HEK293T (cell line): Measurements from ENCODE around the gene RWDD2A.

Experiments used
- ARNT ChIP-seq: fragments of 450-650 bp; IDR thresholded peaks from 2 replicates; pipeline ENCODE4 v1.6.1; 2017; ENCODE audit warnings: mild to moderate bottlenecking
- BHLHE40 ChIP-seq: fragments of 450-650 bp; IDR thresholded peaks from 2 replicates; pipeline ENCODE4 v1.6.1; 2016; ENCODE audit warnings: mild to moderate bottlenecking, moderate library complexity, borderline replicate concordance
- FOXA1 ChIP-seq: fragments of 450-650 bp; IDR thresholded peaks from 2 replicates; pipeline ENCODE4 v1.6.1; 2016; ENCODE audit warnings: mild to moderate bottlenecking
- FOXM1 ChIP-seq: fragments of 450-650 bp; IDR thresholded peaks from 2 replicates; pipeline ENCODE4 v1.6.1; 2017; ENCODE audit warnings: mild to moderate bottlenecking, borderline replicate concordance
- HDGF ChIP-seq: fragments of 450-650 bp; IDR thresholded peaks from 2 replicates; pipeline ENCODE4 v1.6.1; 2017; ENCODE audit warnings: antibody characterized with exemption, borderline replicate concordance
- SUZ12 ChIP-seq: fragments of 450-650 bp; IDR thresholded peaks from 2 replicates; pipeline ENCODE4 v1.6.1; 2016; ENCODE audit warnings: mild to moderate bottlenecking

DNA sequence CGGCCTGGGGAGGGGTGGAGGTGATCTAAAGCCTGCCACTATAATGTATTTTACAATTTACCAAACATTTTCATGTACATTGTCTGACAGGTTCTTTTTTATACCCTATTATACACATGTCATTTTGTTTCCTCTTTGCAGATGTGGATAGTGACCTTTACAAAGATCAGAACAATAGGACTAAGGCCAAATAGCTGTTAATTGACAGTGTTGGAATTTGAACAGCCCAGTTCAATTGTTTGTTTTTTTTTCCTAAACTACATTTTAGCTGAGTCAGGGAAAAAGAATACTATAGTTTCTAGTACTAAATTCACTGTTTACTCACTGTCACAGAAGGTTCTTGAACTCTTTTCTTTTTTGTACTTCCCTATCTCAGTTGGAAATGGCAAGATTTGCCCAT lies 40.2 kb upstream of the RWDD2A start:
- TF ChIP-seq SUZ12 (no peak), FOXA1 (no peak), HDGF (no peak), ARNT (no peak), BHLHE40 (no peak), FOXM1 (no peak)
